Trophoblast cell (in vitro differentiated cells and primary cell): ENCODE measurements around the gene SKAP1.

Experiments
- DNase-seq, 2 donors: peaks; one replicate each; pipeline ENCODE4 v3.0.0-alpha.2; 2016
- H2AFZ ChIP-seq: 2 replicates; pipeline ENCODE4 v1.6.1; 2013; ENCODE audit warnings: low read length, moderate library complexity, mild to moderate bottlenecking; ENCODE audit not compliant: insufficient read depth, poor library complexity
- H2AK5ac ChIP-seq: 2 replicates; pipeline ENCODE4 v1.6.1; 2013; ENCODE audit warnings: mild to moderate bottlenecking, low read length
- H2BK120ac ChIP-seq: 2 replicates; pipeline ENCODE4 v1.6.1; 2013; ENCODE audit warnings: low read length, mild to moderate bottlenecking, moderate library complexity; ENCODE audit not compliant: insufficient read depth, poor library complexity
- H2BK12ac ChIP-seq: 2 replicates; pipeline ENCODE4 v1.6.1; 2013; ENCODE audit warnings: mild to moderate bottlenecking, low read length, moderate library complexity
- H2BK5ac ChIP-seq: 2 replicates; pipeline ENCODE4 v1.6.1; 2013; ENCODE audit warnings: low read length, low read depth, moderate library complexity, mild to moderate bottlenecking; ENCODE audit not compliant: poor library complexity
- H3K14ac ChIP-seq: 2 replicates; pipeline ENCODE4 v1.6.1; 2013; ENCODE audit warnings: mild to moderate bottlenecking, low read length
- H3K18ac ChIP-seq: 2 replicates; pipeline ENCODE4 v1.6.1; 2013; ENCODE audit warnings: mild to moderate bottlenecking, low read length
- H3K23ac ChIP-seq: 2 replicates; pipeline ENCODE4 v1.6.1; 2013; ENCODE audit warnings: low read length
- H3K27ac ChIP-seq: 2 replicates; pipeline ENCODE4 v1.5.1; 2013; ENCODE audit warnings: low read depth, mild to moderate bottlenecking, inconsistent platforms, low read length, moderate library complexity
- H3K27me3 ChIP-seq: 2 replicates; pipeline ENCODE4 v1.6.1; 2013; ENCODE audit warnings: inconsistent platforms, mild to moderate bottlenecking, low read length, moderate library complexity; ENCODE audit not compliant: insufficient read depth
- H3K36me3 ChIP-seq, 2 experiments: 1 replicate in 1 of 2; 2 replicates in 1 of 2; pipeline ENCODE4 v1.6.1; 2013; ENCODE audit warnings: low read length in 2 of 2, mild to moderate bottlenecking in 2 of 2, moderate library complexity in 1 of 2; ENCODE audit not compliant: insufficient read depth in 2 of 2, control insufficient read depth in 1 of 2
- H3K4ac ChIP-seq: 2 replicates; pipeline ENCODE4 v1.6.1; 2013; ENCODE audit warnings: low read depth, mild to moderate bottlenecking, low read length, moderate library complexity
- H3K4me1 ChIP-seq, 2 experiments: 1 replicate in 1 of 2; 2 replicates in 1 of 2; pipeline ENCODE4 v1.6.1; 2013; ENCODE audit warnings: low read length in 2 of 2, mild to moderate bottlenecking in 2 of 2, moderate library complexity in 1 of 2; ENCODE audit not compliant: insufficient read depth in 2 of 2, control insufficient read depth in 1 of 2
- H3K4me2 ChIP-seq: 2 replicates; pipeline ENCODE4 v1.6.1; 2013; ENCODE audit warnings: inconsistent platforms, mild to moderate bottlenecking, low read length, moderate library complexity
- H3K4me3 ChIP-seq: 2 replicates; pipeline ENCODE4 v1.5.1; 2013; ENCODE audit warnings: mild to moderate bottlenecking, low read depth, low read length, inconsistent platforms
- H3K79me1 ChIP-seq: one replicate; pipeline ENCODE4 v1.6.1; 2013; ENCODE audit warnings: low read length
- H3K79me2 ChIP-seq: 2 replicates; pipeline ENCODE4 v1.6.1; 2013; ENCODE audit warnings: low read length, mild to moderate bottlenecking; ENCODE audit not compliant: control insufficient read depth, insufficient read depth, poor library complexity
- H3K9ac ChIP-seq: 2 replicates; pipeline ENCODE4 v1.6.1; 2013; ENCODE audit warnings: mild to moderate bottlenecking, low read length
- H3K9me3 ChIP-seq: 2 replicates; pipeline ENCODE4 v1.6.1; 2013; ENCODE audit warnings: low read depth, mild to moderate bottlenecking, control low read depth, inconsistent platforms, low read length; ENCODE audit not compliant: insufficient read depth
- H4K12ac ChIP-seq: 2 replicates; pipeline ENCODE4 v1.6.1; 2013; ENCODE audit warnings: low read depth, mild to moderate bottlenecking, low read length, moderate library complexity
- H4K8ac ChIP-seq: 2 replicates; pipeline ENCODE4 v1.6.1; 2013; ENCODE audit warnings: low read depth, mild to moderate bottlenecking, low read length, moderate library complexity
- H4K91ac ChIP-seq: one replicate; pipeline ENCODE4 v1.6.1; 2013; ENCODE audit warnings: low read depth, mild to moderate bottlenecking, low read length, moderate library complexity
- WGBS: extraction: QIAGEN DNeasy Blood & Tissue Kit; methylation state at CpG from one replicate; pipeline ENCODE4 v1.1.7; 2013; ENCODE audit warnings: missing lambda C conversion rate; ENCODE audit not compliant: insufficient read length, insufficient coverage; ENCODE audit errors: extremely low coverage; 5-methylcytosine and 5-hydroxymethylcytosine counted together

Gene SKAP1

GRCh38 chr17:48278760-48279491 is 151.1 kb downstream of the SKAP1 start:
- Histone ChIP-seq H3K4me2 (no peak overlapping the region), H3K79me1 (no peaks in the 10 kb centered on the region), H4K8ac (no peak overlapping the region), H2AFZ (no peak overlapping the region), H3K4me3 (no peak overlapping the region), H2AK5ac (no peak overlapping the region), H3K27ac (no peak overlapping the region), H3K23ac (no peak overlapping the region), H3K14ac (no peak overlapping the region), H4K12ac (no peak overlapping the region), H4K91ac (no peak overlapping the region), H3K36me3 (no peaks in the 10 kb centered on the region), H2BK5ac (no peak overlapping the region), H2BK12ac (no peak overlapping the region), H3K18ac (no peak overlapping the region), H3K4me1 (no peaks in the 10 kb centered on the region), H3K27me3 (no peaks in the 10 kb centered on the region), H3K4ac (no peak overlapping the region), H3K9ac (no peak overlapping the region), H3K79me2 (no peaks in the 10 kb centered on the region), H2BK120ac (no peak overlapping the region), H3K9me3 (no peaks in the 10 kb centered on the region)
- no peak for DNase-seq
- no CpG with 5 or more reads among the region's 5 CpGs for WGBS

- H2BK5ac ChIP-seq, result no peak overlapping the region
- H4K91ac ChIP-seq, result no peak overlapping the region
- no peaks in the 10 kb centered on the region for H3K79me1 ChIP-seq
- no peak overlapping the region for H3K9ac ChIP-seq
- H2BK12ac ChIP-seq, result no peak overlapping the region
- no peak for DNase-seq
- H3K79me2 ChIP-seq, result no peaks in the 10 kb centered on the region
- H3K27ac ChIP-seq, result no peak overlapping the region
- no peak overlapping the region for H2AFZ ChIP-seq
- H3K14ac ChIP-seq, result no peak overlapping the region
- no peak overlapping the region for H4K12ac ChIP-seq
- H3K4me1 ChIP-seq, result no peaks in the 10 kb centered on the region
- no peaks in the 10 kb centered on the region for H3K9me3 ChIP-seq
- H3K4me3 ChIP-seq, result no peak overlapping the region
- no peak overlapping the region for H2AK5ac ChIP-seq
- H3K23ac ChIP-seq, result no peak overlapping the region
- H4K8ac ChIP-seq, result no peak overlapping the region
- no peak overlapping the region for H3K18ac ChIP-seq
- H3K4ac ChIP-seq, result no peak overlapping the region
- H2BK120ac ChIP-seq, result no peak overlapping the region
- H3K27me3 ChIP-seq, result no peaks in the 10 kb centered on the region
- no CpG with 5 or more reads among the region's 1 CpG for WGBS
- H3K36me3 ChIP-seq, result no peaks in the 10 kb centered on the region
- no peak overlapping the region for H3K4me2 ChIP-seq
These were observed 153.2 kb downstream of the SKAP1 start for GRCh38 chr17:48276776-48277175.

GRCh38 chr17:48270899-48271298 is 159.1 kb downstream of the SKAP1 start:
- Histone ChIP-seq H3K4ac (no peak overlapping the region), H3K27me3 (no peaks in the 10 kb centered on the region), H3K4me2 (no peak overlapping the region), H3K27ac (no peak overlapping the region), H4K12ac (no peak overlapping the region), H3K9me3 (no peaks in the 10 kb centered on the region), H2AFZ (no peak overlapping the region), H3K36me3 (no peaks in the 10 kb centered on the region), H3K18ac (no peak overlapping the region), H3K4me1 (no peaks in the 10 kb centered on the region), H4K91ac (no peak overlapping the region), H3K79me2 (no peaks in the 10 kb centered on the region), H2BK120ac (no peak overlapping the region), H3K9ac (no peak overlapping the region), H3K79me1 (no peaks in the 10 kb centered on the region), H2AK5ac (no peak overlapping the region), H2BK12ac (no peak overlapping the region), H4K8ac (no peak overlapping the region), H2BK5ac (no peak overlapping the region), H3K4me3 (no peak overlapping the region), H3K23ac (no peak overlapping the region), H3K14ac (no peak overlapping the region)
- WGBS, result no CpG with 5 or more reads among the region's 2 CpGs
- DNase-seq, result no peak

- Histone ChIP-seq H3K4me2 (no peak overlapping the region), H2AK5ac (no peak overlapping the region), H3K18ac (no peak overlapping the region), H4K91ac (no peak overlapping the region), H4K8ac (no peak overlapping the region), H4K12ac (no peak overlapping the region), H3K27me3 (no peaks in the 10 kb centered on the region), H3K14ac (no peak overlapping the region), H3K4me3 (no peak overlapping the region), H3K36me3 (no peaks in the 10 kb centered on the region), H3K79me1 (no peaks in the 10 kb centered on the region), H3K27ac (no peak overlapping the region), H3K9ac (no peak overlapping the region), H2BK120ac (no peak overlapping the region), H2AFZ (no peak overlapping the region), H3K4ac (no peak overlapping the region), H2BK12ac (no peak overlapping the region), H3K9me3 (no peaks in the 10 kb centered on the region), H3K23ac (no peak overlapping the region), H2BK5ac (no peak overlapping the region), H3K4me1 (no peaks in the 10 kb centered on the region), H3K79me2 (no peaks in the 10 kb centered on the region)
- no CpG with 5 or more reads among the region's 1 CpG for WGBS
- no peak for DNase-seq
These were observed 160.8 kb downstream of the SKAP1 start for GRCh38 chr17:48269209-48269608.
